HG02981 (cell line): Measurements from ENCODE around the gene TMEM126A.

Experiments
- ATAC-seq: cut with Tn5 transposase; IDR thresholded peaks from one replicate; pipeline ENCODE4 v1.9.1; 2021; ENCODE audit warnings: mild to moderate bottlenecking, moderate library complexity; ENCODE audit not compliant: unreplicated experiment

TMEM126A gene

DNA sequence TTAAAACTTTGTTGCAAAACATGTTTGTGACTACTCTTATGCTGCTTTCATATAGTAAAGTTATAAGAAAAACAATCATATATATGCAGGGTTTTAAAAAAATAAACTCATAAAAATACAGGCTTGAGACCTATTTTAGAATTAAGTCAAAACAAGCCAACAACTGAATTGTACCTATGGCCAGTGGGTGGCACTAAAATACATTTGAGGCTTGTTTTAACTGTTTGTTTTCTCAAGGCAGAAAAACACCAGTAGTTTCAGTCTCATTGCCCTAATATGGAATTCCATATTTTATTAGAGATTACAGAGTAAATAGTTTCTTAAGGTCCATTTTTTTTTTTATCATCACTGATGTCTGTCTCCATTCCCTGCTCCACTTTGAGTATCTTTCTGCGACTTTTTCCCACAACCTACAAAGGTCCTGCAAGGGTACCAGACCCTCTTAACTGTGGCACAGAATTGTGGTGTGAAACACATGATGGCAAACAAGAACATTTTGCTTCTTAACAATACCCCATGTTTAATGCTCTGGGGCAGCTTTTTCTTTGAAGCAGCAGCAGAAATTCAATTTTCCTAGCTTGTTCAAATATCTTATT lies 46.7 kb downstream of the TMEM126A start:
- ATAC-seq = no peak

- ATAC-seq = no peak
Measured at GRCh38 chr11:85695546-85695945, 47.8 kb downstream of the TMEM126A start.

DNA sequence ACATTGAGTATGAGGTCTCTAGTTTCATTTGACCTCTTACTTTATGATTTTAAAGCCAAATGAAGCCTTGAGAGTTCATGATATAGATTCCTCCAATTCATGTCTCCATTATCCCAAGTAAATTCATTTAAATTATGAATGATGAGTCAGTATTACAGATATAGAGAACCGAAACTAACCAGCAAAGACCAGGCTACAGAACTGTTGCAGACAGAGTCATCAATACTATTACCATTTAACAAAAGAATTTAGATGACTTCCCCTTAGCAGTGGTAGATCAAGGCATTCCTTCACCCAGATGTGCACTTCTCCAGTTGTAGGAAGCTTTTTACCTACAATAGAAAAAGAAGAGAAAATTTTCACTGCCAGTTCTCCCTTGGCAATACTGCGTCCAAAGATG lies 50.0 kb downstream of the TMEM126A start:
- no peak for ATAC-seq

DNA sequence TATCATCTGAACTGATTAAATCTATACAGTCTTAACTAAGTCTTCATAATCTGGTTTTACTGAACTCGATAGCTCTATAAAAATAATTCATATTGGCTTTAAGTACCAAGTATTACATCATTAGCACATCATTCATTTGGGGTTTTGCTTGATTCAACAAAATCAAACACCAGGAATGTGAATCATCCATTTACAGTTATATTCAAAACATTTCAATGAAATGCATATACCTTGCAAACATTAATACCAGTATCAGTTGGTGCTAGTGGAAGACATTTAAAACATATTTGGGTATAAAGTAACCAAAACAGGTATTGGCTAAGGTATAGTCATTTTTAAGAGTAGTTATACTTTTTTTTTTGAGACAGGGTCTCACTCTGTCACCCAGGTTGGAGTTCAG lies 50.4 kb downstream of the TMEM126A start:
- no peak for ATAC-seq

DNA sequence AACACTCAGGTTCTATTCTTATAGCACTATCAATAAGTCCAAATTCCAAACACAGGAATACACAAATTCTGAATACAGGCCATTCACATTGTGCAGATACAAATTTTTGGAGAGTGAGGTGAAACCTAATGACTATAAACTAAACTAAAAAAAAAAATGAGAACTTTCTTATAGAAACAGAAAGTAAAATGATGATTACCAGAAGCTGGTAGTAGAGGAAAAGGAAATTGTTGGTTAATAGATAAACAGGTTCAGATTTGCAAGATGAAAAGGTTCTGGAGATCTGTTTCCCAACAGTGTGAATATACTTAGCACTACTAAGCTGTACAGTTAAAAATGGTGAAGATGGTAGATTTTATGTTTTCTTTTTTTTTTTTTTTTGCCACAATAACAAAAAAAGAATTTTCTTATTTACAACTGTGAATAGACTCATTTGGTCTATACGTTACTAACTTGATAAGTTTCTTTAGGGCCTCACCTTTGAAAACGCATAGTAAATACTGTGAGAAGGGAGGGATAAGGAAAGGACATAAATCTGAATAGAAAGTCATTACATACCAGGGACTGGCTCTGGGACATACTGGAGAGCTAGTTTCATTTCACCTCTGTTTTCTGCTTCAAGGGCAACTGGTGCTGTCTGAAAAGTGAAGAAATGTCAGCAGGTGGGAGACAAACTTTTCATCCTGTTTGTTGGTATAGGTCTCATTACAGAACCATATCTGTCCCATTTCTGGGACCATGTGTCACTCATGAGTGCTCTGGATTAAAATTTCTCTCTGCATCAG lies 52.4 kb downstream of the TMEM126A start:
- ATAC-seq = peak; percentile 87

DNA sequence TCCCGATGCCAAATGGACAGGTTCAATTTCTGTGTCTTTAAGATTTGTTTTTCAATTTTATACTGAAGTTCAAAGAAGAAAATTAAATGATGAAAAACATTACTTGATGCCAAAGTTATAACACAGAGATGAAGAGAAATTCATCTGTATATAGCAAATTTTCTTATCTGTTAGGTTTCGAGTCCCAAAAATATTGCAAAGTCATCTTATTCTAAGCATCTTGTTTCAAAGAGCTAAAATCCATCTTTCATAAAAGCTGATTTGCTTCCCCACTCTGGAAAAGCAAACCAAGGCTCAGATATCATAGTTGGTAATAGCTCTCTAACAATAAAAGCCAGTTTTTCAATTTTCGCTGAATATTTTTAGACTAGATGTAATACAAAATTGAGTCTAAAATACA lies 57.2 kb downstream of the TMEM126A start:
- ATAC-seq = no peak

DNA sequence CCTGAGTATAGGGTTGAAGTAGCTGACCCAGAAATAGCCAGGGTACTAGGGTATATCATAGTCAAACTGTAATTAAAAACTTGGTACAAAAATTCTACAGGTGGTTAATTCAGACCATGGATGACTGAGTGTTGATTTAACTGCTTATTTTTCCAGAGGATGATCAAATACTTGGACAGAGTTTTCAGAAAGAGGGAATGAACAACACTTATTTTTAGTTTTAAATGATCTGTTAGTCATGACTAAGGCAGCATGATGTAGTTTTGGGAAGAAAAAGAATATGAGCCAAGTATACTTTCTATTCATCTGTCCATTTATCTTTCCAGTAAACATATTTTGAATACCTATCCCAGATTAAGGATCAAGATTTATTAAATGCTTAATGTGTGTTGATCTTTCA lies 58.0 kb downstream of the TMEM126A start:
- ATAC-seq = no peak
